Right atrium auricular region (tissue), 2 donors: ENCODE results near the gene ADARB2. TPM values are rescaled to one million over a fixed set of nuclear protein-coding genes. Genes with fewer than 3 reads are reported as not detected.

Experiments
- DNase-seq: peaks from one replicate; pipeline ENCODE4 v3.0.0-alpha.2; 2019; ENCODE audit warnings: low spot score
- H3K27ac ChIP-seq, 2 donors: fragments of 200-600 bp; sonication (generic); 1 replicate in 1 of 2; 2 replicates in 1 of 2; pipeline ENCODE4 v1.5.1; 2016 to 2019
- H3K27me3 ChIP-seq, 2 donors: fragments of 200-600 bp; sonication (generic); one replicate each; pipeline versions ENCODE4 v1.5.1 to v1.6.0; 2017 to 2019
- H3K36me3 ChIP-seq: fragments of 200-600 bp; sonication (generic); one replicate; pipeline ENCODE4 v1.5.1; 2016
- H3K4me1 ChIP-seq, 2 donors: fragments of 200-600 bp; sonication (generic); one replicate each; pipeline versions ENCODE4 v1.5.1 to v1.6.0; 2017 to 2019
- H3K4me3 ChIP-seq, 2 donors: fragments of 200-600 bp; sonication (generic); 1 replicate in 1 of 2; 2 replicates in 1 of 2; pipeline ENCODE4 v1.5.1; 2017 to 2019; ENCODE audit warnings: mild to moderate bottlenecking in 1 of 2, moderate library complexity in 1 of 2
- H3K9me3 ChIP-seq, 2 donors: fragments of 200-600 bp; sonication (generic); one replicate each; pipeline ENCODE4 v1.5.1; 2019
- CTCF ChIP-seq, 2 donors: fragments of 200-600 bp; sonication (generic); IDR thresholded peaks; one replicate each; pipeline ENCODE4 v1.5.1; 2019; ENCODE audit warnings: antibody characterized with exemption in 2 of 2
- total RNA-seq, 2 donors: library from RNA; depleted of rRNA; stranded (reverse); fragments of >200 nt; gene quantifications; one replicate each; pipeline ENCODE4 v1.1.0, GENCODE V29; 2016

ADARB2 gene
- total RNA-seq, 2 donors from 2014 or later = 0.33 to 0.71 TPM

- H3K27me3 ChIP-seq = no peaks in the 10 kb centered on the region
- no peak for TF ChIP-seq CTCF (IDR thresholded peaks at IDR 0.05)
- no peaks in the 10 kb centered on the region for H3K36me3 ChIP-seq
- H3K4me3 ChIP-seq = no peak overlapping the region
- DNase-seq = no peak
- peaks cover 0 to 32% of the 10 kb centered on the region in 2 donors for H3K9me3 ChIP-seq
- H3K4me1 ChIP-seq = no peaks in the 10 kb centered on the region
- no peak overlapping the region for H3K27ac ChIP-seq
Measured at GRCh38 chr10:1141701-1142100, 595.6 kb downstream of the ADARB2 start.

DNA sequence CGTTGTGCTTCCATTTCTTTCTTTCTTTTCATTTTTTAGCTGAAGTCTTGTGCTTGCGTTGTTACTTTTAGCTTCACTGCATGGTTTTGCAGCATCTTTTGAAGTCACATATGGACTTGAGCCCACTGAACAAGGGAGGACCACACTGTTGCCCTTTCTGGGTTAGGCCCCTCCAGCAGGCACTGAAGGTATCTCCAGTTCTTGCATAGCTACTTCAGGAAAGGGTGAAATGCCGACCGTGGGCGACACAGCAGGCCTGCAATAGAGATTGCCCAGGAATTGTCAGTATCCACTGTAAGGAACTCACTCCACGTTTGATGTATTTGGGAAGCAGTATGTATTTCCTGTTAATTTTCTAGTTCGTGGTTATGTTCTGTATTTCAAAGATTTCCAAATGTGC is 596.1 kb downstream of the ADARB2 start:
- H3K27ac ChIP-seq = no peak overlapping the region
- no peak overlapping the region for H3K4me3 ChIP-seq
- no peaks in the 10 kb centered on the region for H3K4me1 ChIP-seq
- no peak for DNase-seq
- peaks cover 0 to 28% of the 10 kb centered on the region in 2 donors for H3K9me3 ChIP-seq
- TF ChIP-seq CTCF (IDR thresholded peaks at IDR 0.05) = no peak
- H3K36me3 ChIP-seq = no peaks in the 10 kb centered on the region
- H3K27me3 ChIP-seq = no peaks in the 10 kb centered on the region

- Histone ChIP-seq H3K9me3 (peaks cover 0 to 13% of the 10 kb centered on the region in 2 donors), H3K27me3 (no peaks in the 10 kb centered on the region), H3K4me3 (no peak overlapping the region), H3K36me3 (no peaks in the 10 kb centered on the region), H3K27ac (no peak overlapping the region), H3K4me1 (no peaks in the 10 kb centered on the region)
- DNase-seq = no peak
- TF ChIP-seq CTCF (IDR thresholded peaks at IDR 0.05) = no peak
Measured at GRCh38 chr10:1138529-1138928, 598.8 kb downstream of the ADARB2 start.

DNA sequence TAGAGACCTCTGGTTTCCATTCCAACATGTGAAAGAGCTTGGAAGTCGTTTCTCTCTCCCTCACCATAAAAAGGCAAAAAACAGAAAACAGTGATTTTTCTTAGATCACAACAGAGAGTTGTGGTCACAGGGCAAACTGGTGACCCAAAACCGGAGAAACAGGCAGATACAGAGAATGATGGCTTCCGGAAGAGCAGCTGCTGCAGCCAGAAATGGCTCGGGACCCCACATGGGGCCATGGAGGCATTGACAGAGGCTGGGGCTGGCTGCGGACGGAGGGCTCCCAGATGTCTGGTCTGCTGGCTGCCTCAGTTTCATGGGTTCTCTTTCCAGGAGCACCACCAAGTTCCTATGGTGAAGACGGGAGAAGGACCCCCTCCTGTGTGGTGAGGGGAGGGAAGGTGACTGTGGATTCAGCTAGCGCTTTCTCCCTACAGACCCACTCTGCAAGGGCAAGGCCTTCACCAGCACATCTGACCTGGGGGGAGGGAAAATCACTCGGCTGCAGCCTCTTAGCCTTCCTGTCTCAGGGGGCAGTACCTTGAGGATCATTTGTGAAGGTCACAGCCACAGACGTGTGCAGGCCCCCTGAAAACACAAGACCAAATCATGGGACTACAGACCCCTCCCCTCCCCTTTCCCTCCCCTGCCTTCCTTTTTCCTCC is 599.7 kb downstream of the ADARB2 start:
- DNase-seq = peak; percentile 26
- Histone ChIP-seq H3K36me3 (no peaks in the 10 kb centered on the region), H3K4me1 (no peaks in the 10 kb centered on the region), H3K27me3 (no peaks in the 10 kb centered on the region), H3K4me3 (no peak overlapping the region), H3K9me3 (peaks cover 0 to 13% of the 10 kb centered on the region in 2 donors), H3K27ac (no peak overlapping the region)
- no peak for TF ChIP-seq CTCF (IDR thresholded peaks at IDR 0.05)

- TF ChIP-seq CTCF (IDR thresholded peaks at IDR 0.05) = no peak
- DNase-seq = no peak
- H3K9me3 ChIP-seq = peaks cover 0 to 13% of the 10 kb centered on the region in 2 donors
- H3K36me3 ChIP-seq = peaks cover 11% of the 10 kb centered on the region
- H3K27ac ChIP-seq = no peak overlapping the region
- no peaks in the 10 kb centered on the region for H3K4me1 ChIP-seq
- H3K4me3 ChIP-seq = no peak overlapping the region
- no peaks in the 10 kb centered on the region for H3K27me3 ChIP-seq
Measured at GRCh38 chr10:1136268-1136667, 601.1 kb downstream of the ADARB2 start.

DNA sequence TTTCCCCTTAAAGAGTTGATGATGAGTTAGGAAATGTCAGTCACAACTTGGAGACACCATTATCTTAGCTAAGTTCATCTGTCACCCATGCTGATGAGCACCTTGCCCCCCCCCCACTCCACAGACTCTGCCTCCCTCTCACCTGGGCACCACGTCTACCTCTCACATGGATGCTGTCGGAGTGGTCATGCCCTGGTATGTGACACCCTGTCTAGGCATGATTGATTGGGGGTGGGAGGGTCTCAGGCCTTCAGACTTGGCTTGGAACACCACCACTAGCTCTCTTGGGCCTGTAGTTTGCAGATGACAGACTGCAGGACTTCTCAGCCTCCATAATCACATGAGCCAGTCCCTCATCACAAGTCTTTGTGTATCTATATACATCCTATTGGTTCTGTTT is 603.2 kb downstream of the ADARB2 start:
- Histone ChIP-seq H3K4me3 (no peak overlapping the region), H3K27me3 (no peaks in the 10 kb centered on the region), H3K36me3 (peaks cover 32% of the 10 kb centered on the region), H3K4me1 (no peaks in the 10 kb centered on the region), H3K27ac (no peak overlapping the region), H3K9me3 (peaks cover 0 to 9% of the 10 kb centered on the region in 2 donors)
- no peak for DNase-seq
- no peak for TF ChIP-seq CTCF (IDR thresholded peaks at IDR 0.05)
